Psoas muscle (tissue), 8 donors: ENCODE results near the gene NMNAT1. TPM values are rescaled to one million over a fixed set of nuclear protein-coding genes. Genes with fewer than 3 reads are reported as not detected.

ENCODE experiments used
- ATAC-seq, 4 donors: fragments of 200-7000 bp; cut with Tn5 transposase; one replicate each; pipeline ENCODE4 v1.9.1; 2020; ENCODE audit warnings: moderate library complexity in 3 of 4, mild to moderate bottlenecking in 2 of 4
- DNase-seq, 2 donors: peaks; one replicate each; pipeline ENCODE4 v3.0.0-alpha.2; 2020
- H3K27ac ChIP-seq: fragments of 200-600 bp; one replicate; pipeline ENCODE4 v1.8.0; 2022
- H3K27me3 ChIP-seq, 3 donors: fragments of 200-600 bp in 1 of 3; one replicate each; pipeline versions ENCODE4 v1.6.1 to v1.8.0; 2013 to 2022; ENCODE audit warnings: low read length in 2 of 3, mild to moderate bottlenecking in 2 of 3, moderate library complexity in 1 of 3; ENCODE audit not compliant: insufficient read depth in 3 of 3
- H3K36me3 ChIP-seq, 2 donors: fragments of 200-600 bp in 1 of 2; one replicate each; pipeline versions ENCODE4 v1.6.1 to v1.8.0; 2013 to 2022; ENCODE audit warnings: low read depth in 1 of 2, mild to moderate bottlenecking in 1 of 2, moderate library complexity in 1 of 2; ENCODE audit not compliant: insufficient read depth in 1 of 2
- H3K4me1 ChIP-seq: fragments of 200-600 bp; one replicate; pipeline ENCODE4 v1.8.0; 2022
- H3K4me3 ChIP-seq: fragments of 200-600 bp; one replicate; pipeline ENCODE4 v1.8.0; 2022; ENCODE audit warnings: mild to moderate bottlenecking
- H3K9me3 ChIP-seq: fragments of 200-600 bp; one replicate; pipeline ENCODE4 v1.8.0; 2022
- WGBS, 3 donors: extraction: QIAGEN DNeasy Blood & Tissue Kit; methylation state at CpG; one replicate each; pipeline versions ENCODE4 v1.1.6 to v1.1.7; 2013; 5-methylcytosine and 5-hydroxymethylcytosine counted together
- intact Hi-C, 2 donors: fragments of 100-400 bp; cut with DNase I; formaldehyde crosslinking; loops; one replicate each; pipeline versions ENCODE4 v1.11.0 to v1.14.2; 2022
- polyA plus RNA-seq, 3 donors: library from polyadenylated mRNA; stranded (reverse); fragments of 200-250 nt; gene quantifications; one replicate each; pipeline ENCODE4 v1.2.3, GENCODE V29; 2013
- total RNA-seq, 4 donors: library from RNA; stranded (reverse); fragmentation: NEBNext Ultra II Directional in 2 of 4; extraction: Animal tissue kit (Norgen Biotek cat#: 25700) in 2 of 4; gene quantifications; one replicate each; pipeline versions ENCODE4 v1.2.1 to v1.2.4, GENCODE V29; 2021 to 2023
- TF ChIP-seq, protein P1 (sequence below): fragments of 200-600 bp; IDR thresholded peaks from one replicate; pipeline ENCODE4 v1.8.0; 2022; ENCODE audit warnings: antibody characterized with exemption
- donor health status: healthy with polysubstance abuse.
- donor health status: DM: no; HTN: no; CAD: no; lungs with moderate emphysema.
- donor health status: Bipolar disorder and iron deficiency.
- donor health status: healthy.
- donor health status: DM: yes; HTN: yes; CAD: no.
- donor health status: DM: no; HTN: no; CAD: no.
- donor health status: DM: no; HTN: no; CAD: no.
- donor health status: DM: yes; HTN: yes; CAD: no.

NMNAT1 gene
- total and polyA plus RNA-seq, 7 donors = 6.9 to 18.2 (median 13.0) TPM

DNA sequence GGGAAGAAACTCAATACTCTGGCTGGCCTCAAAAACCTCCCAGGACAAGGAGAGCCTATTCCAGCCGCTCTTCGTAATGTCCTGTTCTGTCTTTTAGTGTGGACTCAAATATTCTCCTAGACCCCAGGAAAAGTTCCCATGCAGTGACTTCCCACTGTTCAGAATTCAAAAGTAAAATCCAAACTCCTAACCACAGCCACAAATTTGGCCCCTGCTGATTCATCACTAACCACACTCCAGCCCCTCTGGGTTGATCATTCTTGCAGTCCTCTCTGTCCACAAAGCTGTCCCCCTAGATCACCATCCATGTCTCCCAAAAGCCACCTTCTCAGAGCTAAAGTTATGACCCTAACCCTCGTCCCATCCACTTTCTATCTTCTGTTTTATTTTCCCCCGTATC is 38.3 kb upstream of the NMNAT1 start:
- H3K4me1 ChIP-seq = peaks cover 29% of the 10 kb centered on the region
- H3K27ac ChIP-seq = no peak overlapping the region
- no peak overlapping the region for H3K4me3 ChIP-seq
- no peaks in the 10 kb centered on the region for H3K36me3 ChIP-seq
- H3K27me3 ChIP-seq = no peaks in the 10 kb centered on the region
- 49 to 66% (median 66%) methylated on average over 4 of the region's 4 CpGs for WGBS, 3 donors
- no peaks in the 10 kb centered on the region for H3K9me3 ChIP-seq
- no peak for DNase-seq
- intact Hi-C loops = loop anchor here in 1 of 2 donors (5.0 kb wide), 1 partner anchor 33 kb away; no protein-coding TSS in a partner anchor
- no peak for ATAC-seq
- TF ChIP-seq, protein P1, sequence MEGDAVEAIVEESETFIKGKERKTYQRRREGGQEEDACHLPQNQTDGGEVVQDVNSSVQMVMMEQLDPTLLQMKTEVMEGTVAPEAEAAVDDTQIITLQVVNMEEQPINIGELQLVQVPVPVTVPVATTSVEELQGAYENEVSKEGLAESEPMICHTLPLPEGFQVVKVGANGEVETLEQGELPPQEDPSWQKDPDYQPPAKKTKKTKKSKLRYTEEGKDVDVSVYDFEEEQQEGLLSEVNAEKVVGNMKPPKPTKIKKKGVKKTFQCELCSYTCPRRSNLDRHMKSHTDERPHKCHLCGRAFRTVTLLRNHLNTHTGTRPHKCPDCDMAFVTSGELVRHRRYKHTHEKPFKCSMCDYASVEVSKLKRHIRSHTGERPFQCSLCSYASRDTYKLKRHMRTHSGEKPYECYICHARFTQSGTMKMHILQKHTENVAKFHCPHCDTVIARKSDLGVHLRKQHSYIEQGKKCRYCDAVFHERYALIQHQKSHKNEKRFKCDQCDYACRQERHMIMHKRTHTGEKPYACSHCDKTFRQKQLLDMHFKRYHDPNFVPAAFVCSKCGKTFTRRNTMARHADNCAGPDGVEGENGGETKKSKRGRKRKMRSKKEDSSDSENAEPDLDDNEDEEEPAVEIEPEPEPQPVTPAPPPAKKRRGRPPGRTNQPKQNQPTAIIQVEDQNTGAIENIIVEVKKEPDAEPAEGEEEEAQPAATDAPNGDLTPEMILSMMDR = no peak

DNA sequence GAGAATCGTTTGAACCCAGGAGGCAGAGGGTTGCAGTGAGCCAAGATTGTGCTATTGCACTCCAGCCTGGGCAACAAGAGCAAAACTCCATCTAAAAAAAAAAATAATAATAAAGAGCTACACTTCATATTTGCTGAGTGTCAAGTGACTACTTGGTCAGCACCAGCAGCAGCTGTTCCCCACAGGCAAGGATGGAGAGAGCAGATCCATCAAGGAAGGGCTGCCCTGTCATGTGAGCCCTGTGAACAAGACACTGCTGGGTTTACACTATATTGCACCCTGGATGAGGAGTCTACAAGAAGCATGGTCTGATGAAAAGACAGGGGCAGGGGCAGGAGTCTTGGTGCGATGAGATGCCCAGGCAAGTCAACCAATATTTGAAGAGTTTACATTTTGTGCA is 36.8 kb upstream of the NMNAT1 start:
- no peaks in the 10 kb centered on the region for H3K36me3 ChIP-seq
- DNase-seq (no peak), ATAC-seq (no peak)
- H3K9me3 ChIP-seq = no peaks in the 10 kb centered on the region
- H3K4me1 ChIP-seq = peaks cover 23% of the 10 kb centered on the region
- intact Hi-C loops = loop anchor here in 1 of 2 donors (5.0 kb wide), 1 partner anchor 34 kb away; no protein-coding TSS in a partner anchor
- TF ChIP-seq, protein P1 = no peak
- no peaks in the 10 kb centered on the region for H3K27me3 ChIP-seq
- no peak overlapping the region for H3K27ac ChIP-seq
- 87 to 95% (median 89%) methylated on average over 2 of the region's 2 CpGs for WGBS, 3 donors
- H3K4me3 ChIP-seq = no peak overlapping the region

DNA sequence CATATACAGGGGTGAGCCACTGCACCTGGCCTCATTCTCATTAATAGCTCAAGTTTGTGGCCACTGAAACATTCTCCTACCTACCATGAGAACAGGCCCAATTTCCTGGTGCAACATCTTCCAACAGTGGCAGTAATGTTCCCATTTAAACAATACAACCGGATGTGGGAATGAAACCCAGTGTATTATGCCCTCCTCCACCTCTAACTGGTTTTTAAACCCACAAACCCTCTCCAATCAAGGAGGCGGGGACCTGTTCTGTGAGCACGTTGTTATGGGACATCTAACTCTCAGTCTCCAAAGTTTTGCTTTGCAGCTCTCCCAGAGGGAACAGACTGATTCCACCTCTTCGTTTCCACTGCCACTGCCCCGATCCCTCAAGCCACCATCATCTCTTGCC is 35.8 kb upstream of the NMNAT1 start:
- H3K4me3 ChIP-seq = peak overlapping the region; percentile 25
- TF ChIP-seq, protein P1 = no peak
- intact Hi-C loops = loop anchor here in 1 of 2 donors (5.0 kb wide), 1 partner anchor 35 kb away; no protein-coding TSS in a partner anchor
- peaks cover 20% of the 10 kb centered on the region for H3K4me1 ChIP-seq
- DNase-seq (no peak), ATAC-seq (no peak)
- H3K27ac ChIP-seq = peak overlapping the region; percentile 10
- no peaks in the 10 kb centered on the region for H3K36me3 ChIP-seq
- no peaks in the 10 kb centered on the region for H3K27me3 ChIP-seq
- no peaks in the 10 kb centered on the region for H3K9me3 ChIP-seq
- 45 to 63% (median 58%) methylated on average over 5 of the region's 5 CpGs for WGBS, 3 donors

DNA sequence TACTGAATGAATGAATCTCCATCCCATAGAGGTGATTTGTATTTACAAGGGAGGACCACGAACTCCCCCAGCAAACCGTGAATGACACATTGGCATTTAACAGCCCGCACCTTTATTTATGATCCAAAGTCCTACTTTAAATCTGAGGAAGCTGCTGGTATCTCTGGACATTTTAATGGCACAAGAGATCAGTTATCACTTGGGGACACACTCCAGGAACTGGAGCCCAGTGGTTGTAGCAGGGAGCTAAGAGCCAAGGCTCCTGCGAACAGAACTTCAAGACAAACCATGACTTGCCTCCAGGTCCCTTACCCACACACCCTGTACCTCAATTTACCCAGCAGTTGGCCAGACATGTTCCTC is 34.4 kb upstream of the NMNAT1 start:
- ATAC-seq (no peak), DNase-seq (no peak)
- WGBS, 3 donors = 19 to 40% (median 24%) methylated on average over 4 of the region's 4 CpGs
- H3K4me3 ChIP-seq = peak overlapping the region; percentile 79
- TF ChIP-seq, protein P1 = no peak
- no peaks in the 10 kb centered on the region for H3K36me3 ChIP-seq
- no peaks in the 10 kb centered on the region for H3K9me3 ChIP-seq
- no peaks in the 10 kb centered on the region for H3K27me3 ChIP-seq
- peaks cover 20% of the 10 kb centered on the region for H3K4me1 ChIP-seq
- H3K27ac ChIP-seq = peak overlapping the region; percentile 74
- intact Hi-C loops = loop anchor here in 1 of 2 donors (5.0 kb wide), 1 partner anchor 37 kb away; no protein-coding TSS in a partner anchor
